Keratinocyte (primary cell): ENCODE results near the gene PDRG1. TPM values are rescaled to one million over a fixed set of nuclear protein-coding genes. Genes with fewer than 3 reads are reported as not detected.

Source experiments
- DNase-seq: peaks from one replicate; pipeline ENCODE4 v3.0.0-alpha.2; 2011; ENCODE audit warnings: low read depth, missing footprints, low spot score
- FAIRE-seq: peaks from 2 replicates; lab custom pipeline; 2011; peaks lifted over from hg19 to GRCh38; lab: Jason Lieb, UNC
- H2AFZ ChIP-seq: 2 replicates; pipeline ENCODE4 v1.6.0; 2012; ENCODE audit warnings: low read length, control low read depth, inconsistent platforms; ENCODE audit not compliant: control insufficient read depth
- H3K27ac ChIP-seq: 2 replicates; pipeline ENCODE4 v1.5.1; 2011; ENCODE audit warnings: low read length; ENCODE audit not compliant: control insufficient read depth, insufficient read depth
- H3K27me3 ChIP-seq: 3 replicates; pipeline ENCODE4 v1.6.0; 2011; ENCODE audit warnings: low read length; ENCODE audit not compliant: control insufficient read depth, insufficient read depth; ENCODE audit errors: extremely low read depth
- H3K36me3 ChIP-seq, 2 experiments: 2 replicates in 1 of 2; 3 replicates in 1 of 2; pipeline ENCODE4 v1.5.1; 2011; ENCODE audit warnings: low read length in 2 of 2, mild to moderate bottlenecking in 1 of 2; ENCODE audit not compliant: control insufficient read depth in 2 of 2, insufficient read depth in 2 of 2; ENCODE audit errors: extremely low read depth in 1 of 2
- H3K4me1 ChIP-seq: 3 replicates; pipeline ENCODE4 v1.5.1; 2011; ENCODE audit warnings: low read length; ENCODE audit not compliant: control insufficient read depth, insufficient read depth; ENCODE audit errors: extremely low read depth
- H3K4me2 ChIP-seq: 3 replicates; pipeline ENCODE4 v1.6.0; 2011; ENCODE audit warnings: low read depth, low read length; ENCODE audit not compliant: control insufficient read depth, insufficient read depth; ENCODE audit errors: extremely low read depth
- H3K4me3 ChIP-seq, 3 experiments: fragments of 200-600 bp in 1 of 3; sonication (generic) in 1 of 3; 2 replicates in 2 of 3; 3 replicates in 1 of 3; pipeline ENCODE4 v1.5.1; 2011 to 2016; ENCODE audit warnings: low read length in 3 of 3, mild to moderate bottlenecking in 3 of 3, control low read depth in 2 of 3, inconsistent platforms in 1 of 3, low read depth in 1 of 3, mixed read lengths in 1 of 3, mixed run types in 1 of 3, moderate library complexity in 1 of 3; ENCODE audit not compliant: control insufficient read depth in 2 of 3, insufficient read depth in 2 of 3; ENCODE audit errors: extremely low read depth in 1 of 3
- H3K79me2 ChIP-seq: 2 replicates; pipeline ENCODE4 v1.6.0; 2012; ENCODE audit warnings: low read length; ENCODE audit not compliant: control insufficient read depth, insufficient read depth
- H3K9ac ChIP-seq: 3 replicates; pipeline ENCODE4 v1.6.0; 2011; ENCODE audit warnings: low read length; ENCODE audit not compliant: control insufficient read depth, insufficient read depth; ENCODE audit errors: extremely low read depth
- H3K9me1 ChIP-seq: 3 replicates; pipeline ENCODE4 v1.6.0; 2011; ENCODE audit warnings: low read length; ENCODE audit not compliant: control insufficient read depth, insufficient read depth; ENCODE audit errors: extremely low read depth
- H3K9me3 ChIP-seq: 2 replicates; pipeline ENCODE4 v1.5.1; 2012; ENCODE audit warnings: low read depth, low read length; ENCODE audit not compliant: control insufficient read depth
- H4K20me1 ChIP-seq: 3 replicates; pipeline ENCODE4 v1.6.0; 2011; ENCODE audit warnings: low read length; ENCODE audit not compliant: control insufficient read depth, insufficient read depth; ENCODE audit errors: extremely low read depth
- EZH2 ChIP-seq: IDR thresholded peaks from one replicate; pipeline ENCODE4 v1.6.1; 2012; ENCODE audit warnings: inconsistent platforms, mild to moderate bottlenecking, low read length, moderate library complexity
- dilution Hi-C: fragments of 300-500 bp; cut with MboI; formaldehyde crosslinking; loops from one replicate; pipeline ENCODE4 v1.7.0; 2020; ENCODE audit warnings: low sequenced_read_pairs; ENCODE audit not compliant: extremely low pct_ligation_motif_present
- polyA plus RNA-seq, 5 experiments: library from polyadenylated mRNA; depleted of rRNA in 3 of 5; stranded (reverse) in 3 of 5; stranded (forward) in 1 of 5; unstranded in 1 of 5; fragments of >200 nt; gene quantifications; 1 replicate in 1 of 5; 2 replicates in 3 of 5; 3 replicates in 1 of 5; pipeline versions ENCODE4 v1.2.1 to v1.2.3, GENCODE V29; 2011 to 2012; ENCODE audit warnings: missing spikeins in 2 of 5, low read depth in 1 of 5, low replicate concordance in 1 of 5
- TF ChIP-seq, protein P1 (sequence below), 3 experiments: IDR thresholded peaks in 1 of 3; conservative IDR thresholded peaks in 1 of 3; optimal IDR thresholded peaks in 1 of 3; 2 replicates in 2 of 3; 3 replicates in 1 of 3; pipeline versions ENCODE3 to v1.5.1; 2011; ENCODE audit warnings: low read length in 3 of 3, mild to moderate bottlenecking in 3 of 3, moderate library complexity in 2 of 3, control low read depth in 1 of 3, inconsistent platforms in 1 of 3; ENCODE audit not compliant: insufficient read depth in 2 of 3; ENCODE audit errors: extremely low read depth in 1 of 3

The PDRG1 gene
- polyA plus RNA-seq, 1 donor (not counting 4 experiments of a cell fraction or from before 2014, with no cell fraction given) = 15.3 TPM

DNA sequence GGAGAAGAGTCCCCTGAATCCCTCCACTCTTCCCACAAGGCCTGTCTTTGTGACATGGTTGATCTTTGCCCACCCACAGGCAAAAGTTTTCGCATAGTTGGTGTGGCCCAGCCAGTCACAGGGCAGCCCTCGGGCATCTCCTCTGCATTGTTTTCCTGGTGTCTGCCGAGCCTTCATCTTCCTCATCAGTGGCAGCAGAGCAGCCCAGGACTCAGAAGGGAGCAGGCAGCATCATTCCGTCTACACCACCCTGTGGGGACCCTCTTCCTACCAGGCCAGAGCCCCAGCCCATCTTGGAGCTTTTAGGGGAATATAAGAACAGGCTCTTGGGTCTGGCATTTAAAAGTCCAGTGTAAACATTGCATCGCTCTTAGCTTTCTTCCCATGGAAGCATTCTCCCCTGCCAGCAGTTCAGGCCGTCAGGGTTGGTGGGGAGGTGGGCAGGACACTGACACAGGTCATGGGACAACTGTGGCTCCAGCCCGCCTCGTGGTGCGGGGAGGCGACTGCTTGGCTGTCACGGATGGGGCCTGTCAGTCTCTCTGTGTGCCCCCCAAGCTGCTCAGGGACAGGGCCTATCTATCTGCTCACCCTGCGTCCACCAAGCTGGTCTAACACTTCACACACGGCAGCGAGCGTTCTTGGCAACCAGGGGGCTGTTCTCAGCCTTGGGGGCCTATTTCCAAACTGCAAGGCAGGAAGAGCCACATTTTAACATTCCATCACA, 38.3 kb downstream of the PDRG1 start:
- no peak overlapping the region for H3K4me2 ChIP-seq

DNA sequence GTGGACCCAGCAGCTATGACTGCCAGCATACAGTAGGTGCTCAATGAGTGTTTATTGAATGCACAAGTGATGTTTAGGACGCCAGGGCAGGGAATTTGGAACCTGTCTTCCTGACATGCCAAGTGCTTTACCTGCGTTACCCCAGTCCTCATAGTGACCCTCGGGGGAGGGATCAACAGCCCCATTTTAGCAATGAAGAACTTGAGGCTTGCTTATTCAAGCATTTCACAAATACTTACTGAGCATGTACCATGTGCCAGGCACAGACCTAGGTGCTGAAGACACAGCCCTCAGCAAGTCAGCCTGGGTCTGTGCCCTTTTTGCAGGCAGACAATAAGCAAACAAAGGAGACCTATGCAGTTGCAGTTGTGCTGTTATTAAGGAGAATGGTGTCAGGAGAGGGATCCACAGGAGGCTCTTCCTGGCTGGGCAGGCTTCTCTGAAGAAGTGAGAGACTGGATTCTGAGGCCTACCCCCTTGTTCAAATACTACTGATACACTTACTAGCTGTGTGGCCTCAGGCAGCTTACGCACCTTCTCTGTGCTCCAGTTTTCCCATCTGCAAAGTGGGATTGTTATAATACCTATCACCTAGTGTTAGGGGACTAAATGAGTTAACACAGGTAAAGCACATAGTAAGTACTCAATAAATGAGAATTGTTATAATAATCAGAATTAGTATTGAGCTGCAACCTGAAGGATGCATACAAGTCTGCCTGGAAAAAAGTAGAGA, 41.6 kb downstream of the PDRG1 start:
- no peaks in the 10 kb centered on the region for H3K27me3 ChIP-seq
- H3K27ac ChIP-seq = no peak overlapping the region
- H4K20me1 ChIP-seq = no peaks in the 10 kb centered on the region
- no peak overlapping the region for H3K4me3 ChIP-seq
- TF ChIP-seq, protein P1, sequence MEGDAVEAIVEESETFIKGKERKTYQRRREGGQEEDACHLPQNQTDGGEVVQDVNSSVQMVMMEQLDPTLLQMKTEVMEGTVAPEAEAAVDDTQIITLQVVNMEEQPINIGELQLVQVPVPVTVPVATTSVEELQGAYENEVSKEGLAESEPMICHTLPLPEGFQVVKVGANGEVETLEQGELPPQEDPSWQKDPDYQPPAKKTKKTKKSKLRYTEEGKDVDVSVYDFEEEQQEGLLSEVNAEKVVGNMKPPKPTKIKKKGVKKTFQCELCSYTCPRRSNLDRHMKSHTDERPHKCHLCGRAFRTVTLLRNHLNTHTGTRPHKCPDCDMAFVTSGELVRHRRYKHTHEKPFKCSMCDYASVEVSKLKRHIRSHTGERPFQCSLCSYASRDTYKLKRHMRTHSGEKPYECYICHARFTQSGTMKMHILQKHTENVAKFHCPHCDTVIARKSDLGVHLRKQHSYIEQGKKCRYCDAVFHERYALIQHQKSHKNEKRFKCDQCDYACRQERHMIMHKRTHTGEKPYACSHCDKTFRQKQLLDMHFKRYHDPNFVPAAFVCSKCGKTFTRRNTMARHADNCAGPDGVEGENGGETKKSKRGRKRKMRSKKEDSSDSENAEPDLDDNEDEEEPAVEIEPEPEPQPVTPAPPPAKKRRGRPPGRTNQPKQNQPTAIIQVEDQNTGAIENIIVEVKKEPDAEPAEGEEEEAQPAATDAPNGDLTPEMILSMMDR (optimal IDR thresholded peaks at IDR 0.05 in 1 of 3, IDR thresholded peaks at IDR 0.05 in 1 of 3, conservative IDR thresholded peaks at IDR 0.05 in 1 of 3; ENCODE audit: extremely low read depth in 1 of 3, insufficient read depth in 2 of 3, low read length in 3 of 3) = no peak
- H2AFZ ChIP-seq = no peak overlapping the region
- FAIRE-seq (no peak), DNase-seq (no peak)
- peaks cover 10% of the 10 kb centered on the region for H3K4me1 ChIP-seq
- H3K79me2 ChIP-seq = no peaks in the 10 kb centered on the region
- no peaks in the 10 kb centered on the region for H3K9me3 ChIP-seq
- H3K9ac ChIP-seq = no peak overlapping the region
- no peaks in the 10 kb centered on the region for H3K36me3 ChIP-seq
- H3K4me2 ChIP-seq = no peak overlapping the region
- no peaks in the 10 kb centered on the region for H3K9me1 ChIP-seq
- dilution Hi-C loops = no loop called here

More for the DNA sequence above, 38.3 kb downstream of the PDRG1 start:
- TF ChIP-seq, protein P1 (optimal IDR thresholded peaks at IDR 0.05 in 1 of 3, IDR thresholded peaks at IDR 0.05 in 1 of 3, conservative IDR thresholded peaks at IDR 0.05 in 1 of 3; ENCODE audit: extremely low read depth in 1 of 3, insufficient read depth in 2 of 3, low read length in 3 of 3) = no peak
- no peak for TF ChIP-seq EZH2
- FAIRE-seq = no peak
- Histone ChIP-seq H3K79me2 (no peaks in the 10 kb centered on the region), H3K9me1 (no peaks in the 10 kb centered on the region), H2AFZ (no peak overlapping the region), H4K20me1 (no peaks in the 10 kb centered on the region), H3K4me3 (no peak overlapping the region), H3K27ac (no peak overlapping the region), H3K9me3 (no peaks in the 10 kb centered on the region), H3K4me1 (peaks cover 3% of the 10 kb centered on the region), H3K9ac (no peak overlapping the region), H3K27me3 (no peaks in the 10 kb centered on the region), H3K36me3 (no peaks in the 10 kb centered on the region)
- no peak for DNase-seq
- dilution Hi-C loops = no loop called here
